ENCODE data around the gene NOS1. TPM values are rescaled to one million over a fixed set of nuclear protein-coding genes. Genes with fewer than 3 reads are reported as not detected.
"Not testable (repeated sequence)": the region's sequence is repeated elsewhere in the genome, so short reads cannot be mapped to it uniquely, and the experiment has no call there.

NOS1 gene
- total RNA-seq, 1 donor from 2014 or later, result 0.05 TPM

DNA sequence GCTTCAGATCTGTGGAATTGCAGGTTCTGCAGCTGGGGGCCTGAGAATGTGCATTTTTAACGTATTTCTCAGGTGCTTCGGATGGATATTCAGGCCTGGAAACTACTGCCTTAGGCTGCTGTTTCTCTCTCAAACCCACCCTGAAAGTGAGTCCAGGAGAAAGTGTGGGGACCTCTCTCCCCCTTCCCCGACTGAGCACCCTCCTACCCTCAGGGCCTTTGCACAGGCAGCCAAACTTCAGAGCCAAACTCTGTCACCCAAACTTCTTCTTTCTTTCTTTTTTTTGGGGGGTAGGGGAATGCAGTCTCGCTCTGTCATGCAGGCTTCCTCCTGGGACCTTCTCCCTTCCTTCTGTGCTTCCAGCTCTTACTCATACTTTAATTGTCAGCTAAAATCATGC is 88.7 kb downstream of the NOS1 start:
- no peak for DNase-seq (ENCODE audit: low read depth)

DNA sequence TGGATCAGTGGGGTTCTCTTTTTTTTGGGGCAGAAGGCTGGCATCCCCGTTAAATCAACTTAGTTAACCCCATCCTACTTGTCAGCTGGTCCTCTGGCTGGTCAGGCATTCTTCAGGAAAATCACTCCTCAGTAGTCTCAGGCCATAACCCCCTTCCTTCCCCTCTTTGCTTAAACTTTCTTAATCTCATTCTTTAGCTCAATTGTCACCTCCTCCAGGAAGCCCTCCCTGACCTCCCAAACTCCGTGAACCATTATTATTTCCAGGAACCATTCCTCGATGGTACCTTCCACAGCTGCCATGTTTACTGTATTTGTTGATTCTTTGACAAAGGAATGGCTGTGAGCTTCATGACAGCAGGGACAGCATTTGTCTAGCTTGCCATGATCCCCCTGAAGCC is 98.7 kb downstream of the NOS1 start:
- DNase-seq (ENCODE audit: low read depth), result no peak

DNA sequence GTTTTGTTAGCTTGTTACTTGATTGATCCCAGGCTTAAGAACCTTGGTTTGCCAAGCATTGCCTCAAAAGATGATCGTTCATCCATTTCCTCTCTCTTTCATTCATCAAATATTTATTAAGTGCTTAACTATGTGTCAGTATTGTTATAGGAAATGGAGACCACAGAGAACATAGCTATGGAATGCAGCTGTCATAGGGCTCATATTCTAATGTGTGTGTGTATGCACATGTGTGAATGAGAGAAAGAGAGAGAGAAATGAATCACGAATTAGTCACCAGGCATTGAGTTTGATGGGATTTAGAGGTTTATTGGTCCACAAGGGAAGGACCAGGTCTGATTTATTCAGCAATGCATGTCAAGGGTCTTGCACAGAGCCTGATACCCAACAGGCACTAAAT is 100.2 kb downstream of the NOS1 start:
- peak; percentile 62 for DNase-seq (ENCODE audit: low read depth)

DNA sequence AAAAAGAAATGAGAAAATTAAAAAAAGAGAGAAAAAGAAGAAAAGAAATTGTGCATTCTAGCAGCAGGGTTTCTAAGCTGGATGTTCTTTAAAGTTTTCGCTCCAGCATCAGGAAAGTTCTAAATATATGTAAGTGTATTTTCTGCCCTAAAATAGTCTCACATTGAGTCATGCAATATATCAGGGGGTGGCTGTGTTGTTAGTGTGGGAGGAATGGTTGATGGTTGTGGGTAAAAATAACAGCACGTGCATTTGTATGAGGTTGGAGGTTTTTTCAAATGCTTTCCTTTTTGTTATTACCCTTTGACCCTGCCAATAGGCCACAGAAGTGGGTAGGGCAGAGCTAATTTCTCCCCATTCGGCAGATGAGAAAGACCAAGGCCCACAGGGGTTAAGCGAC is 106.0 kb downstream of the NOS1 start:
- DNase-seq (ENCODE audit: low read depth), result no peak

DNA sequence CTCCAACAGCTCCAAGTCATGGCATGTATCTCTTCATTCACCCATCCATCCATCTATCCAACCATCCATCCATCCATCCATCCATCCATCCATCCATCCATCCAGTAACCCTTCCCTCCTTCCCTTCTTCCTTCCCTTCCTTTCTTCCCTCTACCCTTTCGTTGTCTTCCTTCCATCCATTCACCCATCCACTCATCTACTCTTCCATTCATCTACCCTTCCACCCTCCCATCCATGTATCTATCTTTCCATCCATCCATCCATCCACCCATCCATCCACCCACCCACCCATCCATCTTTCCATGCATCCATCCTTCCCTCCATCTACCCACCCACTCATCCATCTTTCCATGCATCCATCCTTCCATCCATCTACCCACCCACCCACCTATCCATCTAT is 117.9 kb downstream of the NOS1 start:
- no peak for DNase-seq (ENCODE audit: low read depth)

DNA sequence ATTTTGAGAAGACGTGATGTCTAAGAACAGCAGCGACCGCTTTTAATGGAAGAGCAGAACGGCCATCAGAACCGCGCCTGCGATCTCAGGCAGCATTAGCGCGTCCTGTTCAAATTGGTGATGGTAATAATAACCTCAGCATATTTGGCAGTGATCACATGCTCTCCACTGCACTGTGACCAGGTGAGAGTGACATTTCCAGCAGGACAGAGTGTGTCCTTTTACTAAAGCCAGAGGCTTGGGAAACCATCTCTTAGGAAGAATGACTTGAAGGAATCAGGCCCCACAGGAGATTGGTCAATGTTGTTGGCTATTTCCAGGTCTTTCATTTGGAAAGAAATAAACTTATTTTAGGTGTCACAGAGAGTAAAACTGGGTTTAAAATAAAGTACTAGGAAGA is 119.7 kb downstream of the NOS1 start:
- DNase-seq (ENCODE audit: low read depth), result no peak

DNA sequence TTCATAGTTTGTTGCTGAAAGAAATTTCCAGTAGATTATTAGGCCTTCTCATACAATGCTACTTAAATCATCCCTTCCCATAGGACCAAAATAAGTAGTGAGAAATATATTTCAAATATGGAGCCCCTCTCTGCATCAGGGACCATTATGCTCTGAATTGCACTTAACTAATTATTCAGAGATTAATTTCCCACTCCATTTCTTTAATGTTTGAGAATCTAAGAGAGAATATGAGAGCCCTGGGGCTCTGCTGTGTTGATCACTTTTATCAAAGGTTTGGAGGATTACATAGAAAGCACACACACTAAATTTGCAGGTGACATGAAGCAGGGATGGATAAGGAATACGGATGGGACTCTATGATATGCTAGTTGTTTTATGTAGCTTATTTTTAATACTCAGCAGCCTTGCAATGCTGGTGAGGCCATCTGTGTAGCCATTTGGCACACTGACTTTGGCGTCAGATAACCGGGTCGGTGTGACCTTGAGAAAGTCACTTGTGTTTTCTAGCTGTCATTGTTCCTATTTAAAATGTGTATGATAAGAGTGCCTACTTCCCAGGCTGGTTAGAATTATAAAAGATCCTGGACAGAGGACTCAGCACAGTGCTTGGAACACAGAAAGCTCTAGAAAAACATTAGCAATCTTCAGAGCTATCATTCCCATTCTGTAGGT is 121.2 kb downstream of the NOS1 start:
- no peak for DNase-seq (ENCODE audit: low read depth)

DNA sequence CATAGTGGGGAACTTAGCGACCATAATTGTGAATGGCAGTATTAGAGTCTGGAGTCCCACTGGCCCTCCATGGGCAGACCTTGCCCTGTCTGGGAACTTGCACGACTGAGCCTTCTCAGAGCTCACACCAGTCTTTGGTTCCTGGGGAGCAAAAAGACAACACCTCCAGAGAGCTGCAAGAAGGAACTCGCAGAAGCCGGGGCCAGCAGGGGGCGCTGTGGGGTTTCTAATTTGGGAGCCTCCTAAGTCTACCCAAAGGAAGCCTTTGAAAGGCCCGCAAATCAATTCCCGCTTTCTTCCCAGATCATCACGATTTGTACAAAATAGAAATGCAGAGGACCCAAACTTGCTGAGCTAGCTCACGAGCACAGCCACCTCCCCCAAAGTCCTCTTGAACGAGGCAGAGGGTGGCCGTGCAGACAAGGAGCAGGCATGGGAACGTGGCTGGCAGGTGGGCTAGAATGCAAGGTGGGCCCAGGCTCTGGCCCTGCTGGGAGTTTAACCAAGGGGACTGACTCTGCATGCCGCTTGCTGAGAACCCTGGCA is 124.9 kb downstream of the NOS1 start:
- DNase-seq (ENCODE audit: low read depth), result peak; percentile 37

DNA sequence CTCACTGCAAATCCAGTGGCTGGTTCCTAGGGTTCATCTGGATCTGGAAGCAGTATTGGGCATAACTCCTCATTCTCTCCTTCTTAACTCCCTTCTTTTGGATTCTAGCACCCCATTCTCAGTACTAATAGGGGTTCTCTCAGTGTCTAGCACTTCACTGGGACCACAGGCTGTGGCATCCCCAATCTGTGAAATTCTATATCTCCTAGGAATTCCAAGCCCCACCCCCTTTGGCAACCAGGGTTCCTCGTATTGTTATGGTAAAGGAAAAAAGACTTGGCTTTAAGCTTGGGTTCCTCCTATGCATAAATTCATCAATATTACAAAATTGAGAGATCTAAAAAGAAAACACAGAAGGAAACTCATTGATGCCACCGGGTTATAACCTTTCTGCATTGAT is 126.2 kb downstream of the NOS1 start:
- no peak for DNase-seq (ENCODE audit: low read depth)

DNA sequence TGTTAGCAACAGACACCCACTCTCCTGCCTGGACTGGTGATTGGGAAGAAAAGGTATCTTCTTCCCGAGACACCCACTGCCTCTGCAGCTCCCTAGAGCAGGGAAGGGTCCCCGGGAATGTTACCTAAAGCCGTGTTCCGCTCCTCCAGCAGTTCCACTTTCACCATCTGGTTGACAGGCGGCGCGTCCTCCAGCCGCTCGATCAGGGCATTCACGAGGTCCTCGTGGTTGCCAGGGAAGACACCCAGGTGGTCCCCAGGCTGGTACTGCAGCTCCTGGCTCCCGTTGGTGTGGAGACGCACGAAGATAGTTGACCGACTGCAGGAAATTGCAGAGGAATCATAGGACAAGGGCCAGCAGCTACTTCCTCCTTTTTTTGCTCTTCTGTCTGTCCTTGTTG is 127.0 kb downstream of the NOS1 start:
- DNase-seq (ENCODE audit: low read depth), result no peak

DNA sequence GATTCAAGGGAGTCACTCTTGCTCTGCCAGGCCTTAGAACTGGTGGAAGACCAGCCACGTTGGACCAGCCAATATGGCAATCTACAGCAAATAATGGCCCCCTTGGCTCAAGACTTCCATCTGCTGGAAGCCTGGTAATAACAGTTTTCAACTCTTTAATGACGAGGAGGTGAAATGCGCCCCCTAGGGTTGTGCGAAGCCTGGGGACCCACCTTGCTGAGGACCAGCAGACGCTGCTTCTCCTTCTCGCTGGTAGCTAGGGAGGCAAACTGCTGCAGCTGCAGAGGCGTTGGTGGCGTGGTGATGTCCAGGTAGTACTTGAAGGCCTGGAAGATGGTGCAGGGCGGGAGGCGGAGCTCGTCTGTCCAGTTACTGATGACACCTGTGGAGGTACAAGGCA is 129.7 kb downstream of the NOS1 start:
- no peak for DNase-seq (ENCODE audit: low read depth)

DNA sequence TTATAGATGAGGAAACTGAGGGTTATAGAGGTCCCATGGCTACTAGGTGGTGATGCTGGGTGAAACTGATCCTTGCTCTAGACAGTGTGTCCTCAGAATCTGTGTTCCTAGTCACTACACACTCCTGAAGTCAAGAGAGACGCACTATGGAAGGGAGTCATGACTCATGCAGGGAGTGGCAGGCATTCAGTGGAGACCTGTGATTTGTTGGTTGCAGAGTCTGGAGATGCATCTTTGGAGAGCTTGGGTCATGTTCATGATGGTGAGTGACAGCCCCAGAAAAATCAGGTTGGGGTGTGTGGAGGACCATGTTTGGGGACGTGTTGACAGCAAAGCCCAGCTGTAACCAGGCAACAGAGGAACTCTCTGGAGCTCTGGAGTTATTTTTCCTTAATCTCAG is 133.2 kb downstream of the NOS1 start:
- DNase-seq (ENCODE audit: low read depth), result peak; percentile 5

DNA sequence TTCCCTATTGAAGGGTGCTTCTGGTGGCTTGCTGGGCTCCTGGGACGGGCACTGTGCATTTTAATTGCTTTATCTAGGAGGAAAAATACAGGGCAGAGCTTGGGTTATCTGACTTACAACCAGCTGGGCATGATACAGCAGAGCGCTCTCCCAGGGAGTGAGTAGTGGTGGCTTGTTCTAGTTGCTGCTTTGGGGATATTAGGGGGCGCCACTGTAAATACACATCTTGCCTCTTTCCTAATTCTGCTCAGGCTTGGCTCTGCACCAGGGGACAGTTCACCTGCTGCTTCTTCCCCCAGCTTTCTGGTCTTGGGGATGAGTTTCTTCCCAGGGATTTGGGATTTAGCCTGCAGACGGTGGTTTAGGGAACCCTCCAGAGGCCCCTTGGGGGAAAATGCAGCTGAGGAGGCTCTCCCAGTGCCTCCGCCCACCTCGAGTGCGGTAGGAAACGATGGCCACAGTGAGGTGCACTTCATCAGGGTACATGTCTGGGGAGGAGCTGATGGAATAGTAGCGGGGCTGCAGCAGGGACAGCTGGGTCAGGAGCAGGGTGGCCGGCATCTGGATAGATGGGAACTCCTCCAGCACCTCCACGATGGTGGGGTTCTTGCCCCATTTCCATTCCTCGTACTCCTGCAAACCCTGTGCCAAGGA is 134.3 kb downstream of the NOS1 start:
- no peak for DNase-seq (ENCODE audit: low read depth)

DNA sequence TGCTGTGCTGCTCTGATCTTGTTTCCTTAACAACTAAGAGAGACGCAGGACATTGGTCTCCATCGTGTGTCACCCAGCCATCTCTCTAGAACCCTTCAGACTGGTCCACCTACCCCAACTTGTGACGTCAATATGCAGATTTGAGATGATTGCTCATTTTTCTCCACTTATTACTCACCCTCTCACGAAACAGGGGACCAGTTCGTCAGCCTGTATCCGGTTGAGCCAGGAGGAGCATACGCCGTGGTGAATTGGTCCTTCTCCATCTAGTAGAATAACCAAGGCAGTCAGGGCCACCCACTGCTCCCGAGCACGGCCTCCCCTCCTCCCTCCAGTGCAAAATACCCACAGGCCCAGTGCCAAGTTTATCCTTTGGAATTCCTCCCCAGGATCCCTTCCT is 134.9 kb downstream of the NOS1 start:
- DNase-seq (ENCODE audit: low read depth), result no peak

DNA sequence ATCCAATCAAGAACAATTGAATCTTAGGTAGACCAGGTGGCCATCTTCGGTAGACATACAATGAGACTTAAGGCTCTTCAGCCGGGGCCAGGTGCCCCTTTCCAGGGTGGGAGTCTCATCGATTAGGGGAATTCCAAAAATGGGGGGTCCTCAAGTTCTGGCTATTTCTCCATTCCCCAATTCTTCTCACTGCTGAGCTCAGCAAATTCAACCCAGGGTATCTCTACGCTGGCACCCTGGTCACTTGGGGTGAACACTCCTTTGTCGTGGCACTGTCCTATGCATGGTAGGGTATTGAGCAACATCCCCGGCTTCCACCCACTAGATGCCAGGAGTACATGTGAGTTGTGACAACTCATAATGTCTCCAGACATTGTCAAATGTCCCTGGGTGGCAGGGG is 136.2 kb downstream of the NOS1 start:
- DNase-seq (ENCODE audit: low read depth), result no peak

DNA sequence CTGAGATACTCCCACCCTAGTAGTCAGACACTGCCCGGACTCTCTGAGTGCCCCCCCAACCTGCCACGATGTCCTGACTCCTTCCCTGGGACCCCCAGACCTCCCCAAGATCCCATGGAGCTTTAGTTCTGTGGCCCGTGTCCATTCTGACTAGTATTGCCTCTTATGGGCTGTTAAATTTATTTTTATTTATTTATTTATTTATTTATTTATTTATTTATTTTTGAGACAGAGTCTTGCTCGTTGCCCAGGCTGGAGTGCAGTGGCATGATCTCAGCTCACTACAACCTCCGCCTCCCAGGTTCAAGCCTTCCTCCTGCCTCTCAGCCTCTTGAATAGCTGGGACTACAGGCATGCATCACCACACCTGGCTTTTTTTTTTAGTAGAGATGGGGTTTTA is 140.5 kb downstream of the NOS1 start:
- DNase-seq (ENCODE audit: low read depth), result not testable (repeated sequence)

DNA sequence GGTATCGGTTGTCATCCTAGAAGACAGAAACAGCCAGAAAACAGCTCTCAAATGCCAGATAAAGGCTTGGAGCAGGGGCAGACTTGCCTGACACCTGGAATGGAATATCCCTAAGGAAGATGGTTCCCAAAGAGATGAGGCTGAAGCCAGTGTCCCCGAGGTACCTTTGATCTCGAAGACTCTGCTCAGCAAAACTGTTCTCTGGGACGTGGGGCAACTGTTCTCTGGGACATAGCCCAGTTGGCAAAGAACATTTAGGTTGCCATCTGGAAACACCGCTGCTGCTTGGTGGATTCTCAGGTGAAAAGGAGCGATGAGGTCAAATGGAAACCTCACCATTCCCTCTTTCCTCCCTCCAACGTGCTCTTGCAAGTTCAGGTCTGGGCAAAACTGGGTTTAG is 143.3 kb downstream of the NOS1 start:
- no peak for DNase-seq (ENCODE audit: low read depth)

DNA sequence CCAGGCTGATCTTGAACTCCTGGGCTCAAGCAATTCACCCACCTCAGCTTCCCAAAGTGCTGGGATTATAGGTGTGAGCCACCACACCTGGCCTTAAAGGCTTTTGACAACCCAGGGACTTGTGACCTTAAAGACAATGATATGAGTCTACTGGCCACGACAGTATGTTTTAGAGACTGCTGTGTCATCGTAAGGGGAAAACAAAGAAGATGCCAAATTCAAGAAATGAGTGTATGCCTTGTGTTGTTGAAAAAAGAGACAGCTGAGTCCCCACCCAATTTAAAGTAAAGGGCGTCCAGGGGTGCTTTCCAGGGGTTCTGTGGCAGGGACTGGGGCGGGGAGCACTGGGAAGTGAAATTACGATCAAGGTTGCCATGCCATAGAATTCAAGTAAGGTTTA is 144.7 kb downstream of the NOS1 start:
- no peak for DNase-seq (ENCODE audit: low read depth)

DNA sequence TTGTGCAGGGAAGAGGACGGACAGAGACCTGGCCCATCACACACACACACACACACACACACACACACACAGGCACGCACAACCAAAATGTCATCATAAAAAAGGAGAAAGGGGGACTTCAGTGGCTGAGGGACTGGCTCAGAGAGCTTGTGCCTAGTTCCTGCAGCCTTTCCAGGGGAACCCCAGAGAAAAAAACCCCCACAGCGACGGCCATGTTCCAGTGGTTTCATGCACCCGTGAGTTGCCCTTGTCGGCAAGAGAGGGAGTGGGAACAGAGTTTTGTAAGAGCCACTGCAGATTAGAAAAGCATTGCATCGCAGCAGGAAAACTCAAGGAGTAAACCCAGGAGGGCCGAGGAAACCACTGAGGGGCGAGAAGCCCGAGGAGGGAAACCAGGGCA is 146.6 kb downstream of the NOS1 start:
- DNase-seq (ENCODE audit: low read depth), result no peak

DNA sequence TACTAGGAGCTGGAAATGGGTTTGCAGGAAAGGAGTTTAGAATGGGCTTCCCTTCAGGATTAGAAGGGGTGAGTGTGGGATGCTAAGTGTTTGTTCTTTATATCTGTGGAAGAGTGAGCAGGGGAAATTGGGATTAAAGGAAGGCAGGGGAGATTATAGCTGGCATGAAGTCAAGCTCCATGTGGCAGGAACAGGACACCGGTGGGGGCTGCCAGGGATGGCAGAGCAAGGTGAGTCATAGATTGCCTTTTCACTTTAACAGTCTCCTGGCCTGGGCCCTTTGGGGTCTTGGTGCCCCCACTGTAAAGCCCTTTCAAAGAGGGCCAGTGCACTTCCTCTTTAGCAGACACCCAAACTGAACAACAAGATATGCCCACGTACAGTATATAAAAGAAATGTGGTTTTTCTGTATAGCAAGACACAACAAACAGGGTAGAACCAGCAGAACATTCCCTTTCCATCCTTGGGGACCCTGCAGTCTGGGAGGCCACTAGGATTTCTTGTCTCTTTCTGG is 148.1 kb downstream of the NOS1 start:
- DNase-seq (ENCODE audit: low read depth), result no peak

DNA sequence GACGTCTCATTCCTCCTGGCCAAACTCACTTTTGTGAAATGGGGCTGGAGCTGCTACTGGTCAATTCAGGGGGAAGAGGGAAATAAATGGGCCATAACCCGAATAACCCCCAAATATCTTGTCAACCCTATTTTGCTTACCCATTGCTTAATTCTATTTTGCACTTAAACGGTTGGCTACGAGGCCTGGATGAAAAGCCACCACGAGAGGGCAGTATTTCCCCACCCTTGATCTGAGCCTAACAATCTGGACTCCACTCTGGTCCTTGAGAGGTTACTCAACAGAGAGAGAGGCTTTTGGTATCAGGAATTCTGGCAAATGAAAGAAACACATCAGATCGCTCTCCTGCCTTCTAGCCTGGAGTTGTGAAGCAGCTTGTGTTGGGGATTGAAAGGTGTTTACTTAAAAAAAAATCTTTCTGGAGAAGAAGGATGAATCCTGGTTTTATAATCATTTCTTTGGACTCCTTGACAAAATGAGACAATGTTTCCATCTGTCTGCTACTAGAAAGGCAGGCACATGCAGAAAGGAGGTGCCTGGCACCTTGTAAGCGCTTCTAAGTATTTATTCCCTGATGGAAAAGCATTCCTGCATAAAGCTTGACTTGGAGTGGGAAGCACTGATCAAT is 148.7 kb downstream of the NOS1 start:
- DNase-seq (ENCODE audit: low read depth), result peak; percentile 67

DNA sequence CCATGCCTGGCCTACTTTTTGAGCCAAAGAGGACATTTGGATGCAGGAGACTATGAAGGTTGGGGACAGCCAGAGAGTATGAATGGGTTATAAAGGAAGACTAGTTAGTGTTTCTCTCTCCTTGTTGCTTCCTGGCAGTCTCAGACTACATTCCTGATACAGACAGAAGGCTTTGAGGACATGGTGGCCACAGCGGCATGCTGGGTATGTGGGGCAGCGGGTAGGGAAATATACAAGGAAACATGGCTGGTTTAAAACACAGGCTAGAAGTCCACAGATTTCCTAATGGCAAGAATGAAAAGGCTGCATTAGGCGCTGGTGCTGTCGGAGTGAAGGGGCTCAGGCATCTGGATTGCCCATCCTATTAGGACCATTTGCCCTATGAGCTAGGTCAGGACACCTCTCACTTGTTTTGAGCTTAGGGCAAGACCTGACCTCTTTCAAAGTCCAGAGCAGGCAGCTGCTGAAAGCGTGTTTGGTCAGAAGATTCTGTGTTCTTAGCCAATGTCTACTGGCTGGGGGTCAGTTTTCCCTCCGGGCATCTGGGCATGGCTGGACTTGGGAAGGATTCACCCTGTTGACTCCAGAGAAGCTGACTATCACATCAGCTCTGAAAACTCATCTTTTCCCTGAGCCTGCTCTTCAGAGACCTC is 151.0 kb downstream of the NOS1 start:
- no peak for DNase-seq (ENCODE audit: low read depth)

Measured in renal cortical epithelial cell (primary cell).